GM19324 (cell line): ENCODE results near the gene TSPEAR.

Experiments used
- ATAC-seq: cut with Tn5 transposase; IDR thresholded peaks from one replicate; pipeline ENCODE4 v1.9.1; 2021; ENCODE audit warnings: mild to moderate bottlenecking, moderate library complexity; ENCODE audit not compliant: unreplicated experiment, low FRiP score

Gene TSPEAR

GRCh38 chr21:44525391-44526095 lies 185.8 kb downstream of the TSPEAR start:
- ATAC-seq: no peak

- ATAC-seq: no peak
These were observed 186.7 kb downstream of the TSPEAR start for GRCh38 chr21:44524414-44525371.

GRCh38 chr21:44523567-44524413 lies 187.6 kb downstream of the TSPEAR start:
- no peak for ATAC-seq

GRCh38 chr21:44522753-44523204 lies 188.6 kb downstream of the TSPEAR start:
- ATAC-seq: no peak

GRCh38 chr21:44521928-44522752 lies 189.2 kb downstream of the TSPEAR start:
- no peak for ATAC-seq

GRCh38 chr21:44521301-44521927 lies 190.0 kb downstream of the TSPEAR start:
- ATAC-seq: no peak

GRCh38 chr21:44520326-44521300 lies 190.8 kb downstream of the TSPEAR start:
- ATAC-seq: no peak

GRCh38 chr21:44519346-44520325 lies 191.7 kb downstream of the TSPEAR start:
- ATAC-seq: no peak

- no peak for ATAC-seq
These were observed 192.7 kb downstream of the TSPEAR start for GRCh38 chr21:44518686-44519085.

- ATAC-seq: no peak
These were observed 194.0 kb downstream of the TSPEAR start for GRCh38 chr21:44517175-44517899.

- no peak for ATAC-seq
These were observed 194.6 kb downstream of the TSPEAR start for GRCh38 chr21:44516828-44517174.

GRCh38 chr21:44516342-44516741 lies 195.0 kb downstream of the TSPEAR start:
- no peak for ATAC-seq

GRCh38 chr21:44515359-44516165 lies 195.8 kb downstream of the TSPEAR start:
- no peak for ATAC-seq

GRCh38 chr21:44514746-44515358 lies 196.5 kb downstream of the TSPEAR start:
- ATAC-seq: no peak

- ATAC-seq: no peak
These were observed 197.2 kb downstream of the TSPEAR start for GRCh38 chr21:44514218-44514520.
